HEK293 (cell line): ENCODE measurements around the gene ADCY3.

Experiments used
- HOXD13 ChIP-seq: sonication (generic); formaldehyde crosslinking; IDR thresholded peaks from 2 replicates; pipeline ENCODE4 v1.8.0; 2022; ENCODE audit warnings: missing genetic modification reagents, borderline replicate concordance
- TSHZ1 ChIP-seq: fragments of 450-650 bp; formaldehyde crosslinking; IDR thresholded peaks from 2 replicates; pipeline ENCODE4 v1.5.1; 2016; ENCODE audit warnings: missing biosample characterization, missing genetic modification characterization, borderline replicate concordance
- ZEB2 ChIP-seq: fragments of 450-650 bp; formaldehyde crosslinking; IDR thresholded peaks from 2 replicates; pipeline ENCODE4 v1.5.1; 2016; ENCODE audit warnings: missing biosample characterization, missing genetic modification characterization
- ZNF146 ChIP-seq: fragments of 450-650 bp; formaldehyde crosslinking; IDR thresholded peaks from 2 replicates; pipeline ENCODE4 v1.5.1; 2016; ENCODE audit warnings: missing biosample characterization, missing genetic modification characterization
- ZNF169 ChIP-seq: fragments of 450-650 bp; formaldehyde crosslinking; IDR thresholded peaks from 2 replicates; pipeline ENCODE4 v1.5.1; 2016; ENCODE audit warnings: missing biosample characterization, missing genetic modification characterization
- ZNF214 ChIP-seq: fragments of 450-650 bp; formaldehyde crosslinking; IDR thresholded peaks from 2 replicates; pipeline ENCODE4 v1.5.1; 2017; ENCODE audit warnings: missing biosample characterization, mild to moderate bottlenecking, missing genetic modification characterization, borderline replicate concordance
- ZNF23 ChIP-seq: fragments of 450-650 bp; formaldehyde crosslinking; IDR thresholded peaks from 2 replicates; pipeline ENCODE4 v1.5.1; 2016; ENCODE audit warnings: missing biosample characterization, missing genetic modification characterization, borderline replicate concordance
- ZNF561 ChIP-seq: fragments of 450-650 bp; IDR thresholded peaks from 2 replicates; pipeline ENCODE4 v1.5.1; 2018; ENCODE audit warnings: missing biosample characterization, missing genetic modification characterization, borderline replicate concordance
- ZNF768 ChIP-seq: fragments of 450-650 bp; formaldehyde crosslinking; IDR thresholded peaks from 2 replicates; pipeline ENCODE4 v1.5.1; 2018; ENCODE audit warnings: missing biosample characterization, mild to moderate bottlenecking, missing genetic modification characterization
- TF ChIP-seq, protein P1 (sequence below): fragments of 450-650 bp; formaldehyde crosslinking; conservative IDR thresholded peaks from 2 replicates; pipeline ENCODE4 v1.5.1; 2016; ENCODE audit warnings: low read depth, missing biosample characterization, missing genetic modification characterization
- TF ChIP-seq, protein P2 (sequence below): fragments of 450-650 bp; formaldehyde crosslinking; IDR thresholded peaks from 2 replicates; pipeline ENCODE4 v1.5.1; 2016; ENCODE audit warnings: missing biosample characterization, missing genetic modification characterization
- TF ChIP-seq, protein P3 (sequence below): fragments of 450-650 bp; formaldehyde crosslinking; IDR thresholded peaks from 2 replicates; pipeline ENCODE4 v1.5.1; 2016; ENCODE audit warnings: missing biosample characterization, missing genetic modification characterization, borderline replicate concordance

DNA sequence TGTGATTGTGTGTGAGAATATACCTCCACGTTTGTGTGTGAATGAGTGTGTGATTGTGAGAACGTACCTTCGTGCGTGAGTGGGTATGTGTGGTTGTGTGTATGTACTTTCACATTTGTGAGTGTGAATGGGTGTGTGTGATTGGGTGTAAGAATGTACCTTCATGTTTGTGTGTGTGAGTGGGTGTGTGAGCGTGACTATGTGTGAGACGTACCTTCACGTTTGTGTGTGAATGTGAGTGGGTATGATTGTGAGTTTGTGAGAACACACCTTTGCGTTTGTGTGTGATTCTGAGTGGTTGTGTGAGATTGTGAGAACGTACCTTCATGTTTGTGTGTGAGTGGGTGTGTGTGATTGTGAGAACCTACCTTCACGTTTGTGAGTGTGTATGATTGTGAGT is 5.8 kb upstream of the ADCY3 start:
- TF ChIP-seq ZEB2 (tag by site-specific recombination) (no peak), ZNF561 (tag by site-specific recombination) (no peak), TSHZ1 (tag by site-specific recombination) (no peak), ZNF214 (no peak), ZNF146 (tag by site-specific recombination) (no peak), HOXD13 (CRISPR knock-in tag) (no peak), ZNF768 (tag by site-specific recombination) (no peak), ZNF23 (no peak), ZNF169 (no peak)
- TF ChIP-seq, protein P1, sequence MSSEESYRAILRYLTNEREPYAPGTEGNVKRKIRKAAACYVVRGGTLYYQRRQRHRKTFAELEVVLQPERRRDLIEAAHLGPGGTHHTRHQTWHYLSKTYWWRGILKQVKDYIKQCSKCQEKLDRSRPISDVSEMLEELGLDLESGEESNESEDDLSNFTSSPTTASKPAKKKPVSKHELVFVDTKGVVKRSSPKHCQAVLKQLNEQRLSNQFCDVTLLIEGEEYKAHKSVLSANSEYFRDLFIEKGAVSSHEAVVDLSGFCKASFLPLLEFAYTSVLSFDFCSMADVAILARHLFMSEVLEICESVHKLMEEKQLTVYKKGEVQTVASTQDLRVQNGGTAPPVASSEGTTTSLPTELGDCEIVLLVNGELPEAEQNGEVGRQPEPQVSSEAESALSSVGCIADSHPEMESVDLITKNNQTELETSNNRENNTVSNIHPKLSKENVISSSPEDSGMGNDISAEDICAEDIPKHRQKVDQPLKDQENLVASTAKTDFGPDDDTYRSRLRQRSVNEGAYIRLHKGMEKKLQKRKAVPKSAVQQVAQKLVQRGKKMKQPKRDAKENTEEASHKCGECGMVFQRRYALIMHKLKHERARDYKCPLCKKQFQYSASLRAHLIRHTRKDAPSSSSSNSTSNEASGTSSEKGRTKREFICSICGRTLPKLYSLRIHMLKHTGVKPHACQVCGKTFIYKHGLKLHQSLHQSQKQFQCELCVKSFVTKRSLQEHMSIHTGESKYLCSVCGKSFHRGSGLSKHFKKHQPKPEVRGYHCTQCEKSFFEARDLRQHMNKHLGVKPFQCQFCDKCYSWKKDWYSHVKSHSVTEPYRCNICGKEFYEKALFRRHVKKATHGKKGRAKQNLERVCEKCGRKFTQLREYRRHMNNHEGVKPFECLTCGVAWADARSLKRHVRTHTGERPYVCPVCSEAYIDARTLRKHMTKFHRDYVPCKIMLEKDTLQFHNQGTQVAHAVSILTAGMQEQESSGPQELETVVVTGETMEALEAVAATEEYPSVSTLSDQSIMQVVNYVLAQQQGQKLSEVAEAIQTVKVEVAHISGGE (tag by site-specific recombination) = no peak
- TF ChIP-seq, protein P2, sequence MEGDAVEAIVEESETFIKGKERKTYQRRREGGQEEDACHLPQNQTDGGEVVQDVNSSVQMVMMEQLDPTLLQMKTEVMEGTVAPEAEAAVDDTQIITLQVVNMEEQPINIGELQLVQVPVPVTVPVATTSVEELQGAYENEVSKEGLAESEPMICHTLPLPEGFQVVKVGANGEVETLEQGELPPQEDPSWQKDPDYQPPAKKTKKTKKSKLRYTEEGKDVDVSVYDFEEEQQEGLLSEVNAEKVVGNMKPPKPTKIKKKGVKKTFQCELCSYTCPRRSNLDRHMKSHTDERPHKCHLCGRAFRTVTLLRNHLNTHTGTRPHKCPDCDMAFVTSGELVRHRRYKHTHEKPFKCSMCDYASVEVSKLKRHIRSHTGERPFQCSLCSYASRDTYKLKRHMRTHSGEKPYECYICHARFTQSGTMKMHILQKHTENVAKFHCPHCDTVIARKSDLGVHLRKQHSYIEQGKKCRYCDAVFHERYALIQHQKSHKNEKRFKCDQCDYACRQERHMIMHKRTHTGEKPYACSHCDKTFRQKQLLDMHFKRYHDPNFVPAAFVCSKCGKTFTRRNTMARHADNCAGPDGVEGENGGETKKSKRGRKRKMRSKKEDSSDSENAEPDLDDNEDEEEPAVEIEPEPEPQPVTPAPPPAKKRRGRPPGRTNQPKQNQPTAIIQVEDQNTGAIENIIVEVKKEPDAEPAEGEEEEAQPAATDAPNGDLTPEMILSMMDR (tag by site-specific recombination) = no peak
- TF ChIP-seq, protein P3, sequence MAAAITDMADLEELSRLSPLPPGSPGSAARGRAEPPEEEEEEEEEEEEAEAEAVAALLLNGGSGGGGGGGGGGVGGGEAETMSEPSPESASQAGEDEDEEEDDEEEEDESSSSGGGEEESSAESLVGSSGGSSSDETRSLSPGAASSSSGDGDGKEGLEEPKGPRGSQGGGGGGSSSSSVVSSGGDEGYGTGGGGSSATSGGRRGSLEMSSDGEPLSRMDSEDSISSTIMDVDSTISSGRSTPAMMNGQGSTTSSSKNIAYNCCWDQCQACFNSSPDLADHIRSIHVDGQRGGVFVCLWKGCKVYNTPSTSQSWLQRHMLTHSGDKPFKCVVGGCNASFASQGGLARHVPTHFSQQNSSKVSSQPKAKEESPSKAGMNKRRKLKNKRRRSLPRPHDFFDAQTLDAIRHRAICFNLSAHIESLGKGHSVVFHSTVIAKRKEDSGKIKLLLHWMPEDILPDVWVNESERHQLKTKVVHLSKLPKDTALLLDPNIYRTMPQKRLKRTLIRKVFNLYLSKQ (tag by site-specific recombination) = no peak
